ENCODE data around the gene ENPP1. TPM values are rescaled to one million over a fixed set of nuclear protein-coding genes. Genes with fewer than 3 reads are reported as not detected.
A peak's percentile ranks its signal among the peaks of the same experiment; 100 is the strongest.

The ENPP1 gene
- 8.1 to 23.6 TPM (median 8.6 TPM) in 3 replicates for total RNA-seq
- long read RNA-seq, full-length matches to known transcripts: 12 of 13 reads
- long read RNA-seq, partial matches to known transcripts: 0 of 13 reads
- long read RNA-seq, other reads (novel, unspliced or antisense): 1 of 13 reads

DNA sequence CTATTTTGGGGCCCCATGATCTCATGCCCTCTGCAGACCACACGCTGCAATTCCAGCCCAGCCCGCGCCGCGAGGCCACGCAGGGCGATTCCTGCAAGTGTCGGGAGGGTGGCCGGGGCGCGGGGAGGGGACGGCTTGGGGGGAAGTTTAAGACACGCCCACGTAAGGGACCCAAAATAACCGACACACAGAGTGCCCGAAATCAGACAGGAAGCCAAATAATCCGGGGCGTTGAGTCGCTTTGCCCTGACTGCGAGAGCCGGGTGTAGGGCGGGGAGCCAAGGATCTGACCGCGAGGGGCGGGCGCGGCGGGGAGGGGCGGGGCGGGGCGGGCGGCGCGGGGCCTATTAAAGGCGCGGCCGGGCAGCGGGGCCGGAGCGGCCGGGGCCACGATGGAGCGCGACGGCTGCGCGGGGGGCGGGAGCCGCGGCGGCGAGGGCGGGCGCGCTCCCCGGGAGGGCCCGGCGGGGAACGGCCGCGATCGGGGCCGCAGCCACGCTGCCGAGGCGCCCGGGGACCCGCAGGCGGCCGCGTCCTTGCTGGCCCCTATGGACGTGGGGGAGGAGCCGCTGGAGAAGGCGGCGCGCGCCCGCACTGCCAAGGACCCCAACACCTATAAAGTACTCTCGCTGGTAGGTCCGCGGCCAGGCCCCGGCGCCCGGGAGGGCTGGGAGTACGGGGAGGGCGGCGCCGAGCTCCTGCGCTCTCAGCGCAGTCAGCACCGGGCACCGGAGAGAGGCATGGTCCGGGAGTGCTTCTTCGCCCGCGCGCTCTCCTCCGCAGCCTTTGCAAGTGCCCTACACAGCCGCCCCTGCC lies at the start of gene ENPP1:
Gene ENPP1 (plus strand): TSS at position 377 of the 816 bp plus-strand sequence. CDS start 16 bp downstream, at position 393.
- Mint-ChIP-seq H3K27ac (ENCODE audit: unreplicated experiment) (peak within 1 kb of the TSS; percentile 47), H3K4me3 (ENCODE audit: unreplicated experiment) (peak within 1 kb of the TSS; percentile 88), H3K36me3 (ENCODE audit: low read depth) (peaks cover 1% of the 10 kb centered on the region), H3K4me1 (ENCODE audit: low read depth) (peaks cover 15% of the 10 kb centered on the region), H3K9me3 (ENCODE audit: low read depth) (no peaks in the 10 kb centered on the region), H3K27me3 (ENCODE audit: low read depth) (no peaks in the 10 kb centered on the region)
- DNase-seq (ENCODE audit: low spot score): peak; percentile 92
- peak; percentile 53 for TF ChIP-seq CTCF (IDR thresholded peaks at IDR 0.05)

DNA sequence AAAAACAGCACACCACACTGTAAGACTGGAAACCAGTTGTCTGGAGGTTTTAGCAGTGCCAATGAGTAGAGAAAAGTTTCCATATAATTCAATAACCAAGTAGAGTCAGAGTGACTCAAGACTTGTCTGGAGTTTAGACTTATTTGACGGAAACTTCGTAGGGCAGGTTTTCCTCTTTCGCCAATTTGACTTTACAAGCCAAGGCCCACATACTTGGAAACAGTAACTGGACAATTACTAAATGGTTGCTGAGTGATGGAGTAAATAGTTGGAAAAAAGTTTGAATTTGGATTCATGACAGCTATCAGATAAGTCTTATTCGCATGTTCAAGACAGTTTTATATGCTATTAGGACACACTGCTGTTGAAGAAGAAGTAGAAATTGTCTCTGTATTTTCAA lies 48.9 kb upstream of the ENPP1 start:
- H3K4me3 Mint-ChIP-seq (ENCODE audit: unreplicated experiment): no peak overlapping the region
- H3K27ac Mint-ChIP-seq (ENCODE audit: unreplicated experiment): no peak overlapping the region
- DNase-seq (ENCODE audit: low spot score): no peak
- H3K36me3 Mint-ChIP-seq (ENCODE audit: low read depth): no peaks in the 10 kb centered on the region
- TF ChIP-seq CTCF (IDR thresholded peaks at IDR 0.05): no peak
- H3K4me1 Mint-ChIP-seq (ENCODE audit: low read depth): peaks cover 29% of the 10 kb centered on the region
- peaks cover 15% of the 10 kb centered on the region for H3K9me3 Mint-ChIP-seq (ENCODE audit: low read depth)
- H3K27me3 Mint-ChIP-seq (ENCODE audit: low read depth): no peaks in the 10 kb centered on the region

- Mint-ChIP-seq H3K27me3 (ENCODE audit: low read depth) (no peaks in the 10 kb centered on the region), H3K4me1 (ENCODE audit: low read depth) (peaks cover 26% of the 10 kb centered on the region), H3K4me3 (ENCODE audit: unreplicated experiment) (no peak overlapping the region), H3K27ac (ENCODE audit: unreplicated experiment) (no peak overlapping the region), H3K9me3 (ENCODE audit: low read depth) (peaks cover 5% of the 10 kb centered on the region), H3K36me3 (ENCODE audit: low read depth) (no peaks in the 10 kb centered on the region)
- TF ChIP-seq CTCF (IDR thresholded peaks at IDR 0.05): no peak
- DNase-seq (ENCODE audit: low spot score): no peak
Measured at GRCh38 chr6:131761060-131761761, 46.6 kb upstream of the ENPP1 start.

GRCh38 chr6:131761762-131762067 lies 46.1 kb upstream of the ENPP1 start:
- Mint-ChIP-seq H3K36me3 (ENCODE audit: low read depth) (no peaks in the 10 kb centered on the region), H3K27ac (ENCODE audit: unreplicated experiment) (no peak overlapping the region), H3K4me1 (ENCODE audit: low read depth) (peaks cover 26% of the 10 kb centered on the region), H3K4me3 (ENCODE audit: unreplicated experiment) (no peak overlapping the region), H3K9me3 (ENCODE audit: low read depth) (peaks cover 5% of the 10 kb centered on the region), H3K27me3 (ENCODE audit: low read depth) (no peaks in the 10 kb centered on the region)
- no peak for TF ChIP-seq CTCF (IDR thresholded peaks at IDR 0.05)
- DNase-seq (ENCODE audit: low spot score): no peak

- Mint-ChIP-seq H3K4me1 (ENCODE audit: low read depth) (peaks cover 26% of the 10 kb centered on the region), H3K9me3 (ENCODE audit: low read depth) (peaks cover 5% of the 10 kb centered on the region)
Measured at GRCh38 chr6:131762984-131763383, 44.8 kb upstream of the ENPP1 start.

More at GRCh38 chr6:131762984-131763383, 44.8 kb upstream of the ENPP1 start:
- Mint-ChIP-seq H3K4me3 (ENCODE audit: unreplicated experiment) (no peak overlapping the region), H3K27ac (ENCODE audit: unreplicated experiment) (no peak overlapping the region), H3K36me3 (ENCODE audit: low read depth) (no peaks in the 10 kb centered on the region), H3K27me3 (ENCODE audit: low read depth) (no peaks in the 10 kb centered on the region)
- no peak for DNase-seq (ENCODE audit: low spot score)
- TF ChIP-seq CTCF (IDR thresholded peaks at IDR 0.05): no peak

All from chondrocyte (in vitro differentiated cells).